ENCODE results near the gene FAU. TPM values are rescaled to one million over a fixed set of nuclear protein-coding genes. Genes with fewer than 3 reads are reported as not detected.

Gene FAU
- polyA plus RNA-seq, 1 of the 3 experiments (the other 2 are of a cell fraction), result 1,210 TPM

- Histone ChIP-seq H3F3A (replicated peaks; ENCODE audit: insufficient read depth) (peaks cover 13% of the 10 kb centered on the region), H3K9me2 (no peaks in the 10 kb centered on the region), H3K36me3 (replicated peaks in 1 of 2; ENCODE audit: control insufficient read depth in 1 of 2, insufficient read depth in 2 of 2, low read length in 1 of 2) (peaks cover 4 to 20% of the 10 kb centered on the region in 2 experiments), H3K4me2 (no peak overlapping the region), H3K9ac (no peak overlapping the region), H3K27me3 (ENCODE audit: insufficient read depth) (no peaks in the 10 kb centered on the region), H3K4me3 (ENCODE audit: low read depth in 2 of 2, low read length in 1 of 2) (no peak overlapping the region), H3K9me3 (no peaks in the 10 kb centered on the region), H3K4me1 (ENCODE audit: control insufficient read depth in 1 of 2, insufficient read depth in 2 of 2, low read depth in 1 of 2, low read length in 1 of 2) (peaks cover under 1 to 13% of the 10 kb centered on the region in 2 experiments; a peak in 2 of 4 replicates), H3K27ac (ENCODE audit: low read depth in 2 of 2, low read length in 1 of 2) (no peak overlapping the region), H4K20me1 (ENCODE audit: insufficient read depth) (peaks cover 8% of the 10 kb centered on the region), H2AFZ (ENCODE audit: low read depth) (no peak overlapping the region), H3K79me2 (ENCODE audit: insufficient read depth) (peaks cover 34% of the 10 kb centered on the region; the same call in 1 of the 2 replicates)
- 95% methylated on average over 33 of the region's 52 CpGs for WGBS (ENCODE audit: low lambda C conversion rate)
- no peak for DNase-seq
- no peak for TF ChIP-seq USF2 (IDR thresholded peaks at IDR 0.05; ENCODE audit: borderline replicate concordance, low read depth, low read length)
- ChIA-PET CTCF (interaction anchor here (1.4 to 6.1 kb wide), 4 partner anchors 8 to 73 kb away, joined by 5 to 46 read pairs (median 14); partner anchors contain the start of genes CAPN1, FAU, MRPL49 and ZNHIT2), POLR2A (no interaction called here)
These were observed 14.0 kb downstream of the FAU start for GRCh38 chr11:65107751-65108468.

- TF ChIP-seq ELF1 (IDR thresholded peaks at IDR 0.05), result no peak
- no peak for TF ChIP-seq RFX5 (IDR thresholded peaks at IDR 0.05; ENCODE audit: low read length)
- TF ChIP-seq TAF1 (IDR thresholded peaks at IDR 0.05; ENCODE audit: borderline replicate concordance, low read depth, low read length), result no peak
- TF ChIP-seq ZBTB33 (IDR thresholded peaks at IDR 0.05; ENCODE audit: borderline replicate concordance, low read depth), result no peak
- no peak for TF ChIP-seq RAD21 (IDR thresholded peaks at IDR 0.05; ENCODE audit: low read length)
- no peak for TF ChIP-seq NFIC (IDR thresholded peaks at IDR 0.05; ENCODE audit: borderline replicate concordance)
- TF ChIP-seq TCF12 (IDR thresholded peaks at IDR 0.05), result no peak
- TF ChIP-seq SIN3A (IDR thresholded peaks at IDR 0.05; ENCODE audit: borderline replicate concordance, low read depth, low read length), result no peak
- no peak for TF ChIP-seq CHD2 (IDR thresholded peaks at IDR 0.05; ENCODE audit: low read length, partially characterized antibody)
- H3F3A ChIP-seq (replicated peaks; ENCODE audit: insufficient read depth), result peaks cover 13% of the 10 kb centered on the region
- H3K79me2 ChIP-seq (ENCODE audit: insufficient read depth), result peaks cover 35% of the 10 kb centered on the region; the same call in 1 of the 2 replicates
- H3K9ac ChIP-seq, result no peak overlapping the region
- H3K27ac ChIP-seq (ENCODE audit: low read depth in 2 of 2, low read length in 1 of 2), result no peak overlapping the region
- H2AFZ ChIP-seq (ENCODE audit: low read depth), result no peak overlapping the region
- H4K20me1 ChIP-seq (ENCODE audit: insufficient read depth), result peaks cover 15% of the 10 kb centered on the region
- ChIA-PET POLR2A (no interaction called here), CTCF (interaction anchor here (4.3 kb wide), 1 partner anchor 11 kb away, joined by 22 read pairs; the partner anchor contains the start of gene ZNHIT2)
- DNase-seq, result no peak
- no peak overlapping the region for H3K4me2 ChIP-seq
- H3K4me3 ChIP-seq (ENCODE audit: low read depth in 2 of 2, low read length in 1 of 2), result no peak overlapping the region
- no peaks in the 10 kb centered on the region for H3K9me2 ChIP-seq
- 95% methylated on average over 6 of the region's 15 CpGs for whole genome bisulfite sequencing (ENCODE audit: low lambda C conversion rate)
- H3K4me1 ChIP-seq (ENCODE audit: control insufficient read depth in 1 of 2, insufficient read depth in 2 of 2, low read depth in 1 of 2, low read length in 1 of 2), result peaks cover 0 to 12% of the 10 kb centered on the region in 2 experiments; a peak in 2 of 4 replicates
- H3K27me3 ChIP-seq (ENCODE audit: insufficient read depth), result no peaks in the 10 kb centered on the region
- H3K36me3 ChIP-seq (replicated peaks in 1 of 2; ENCODE audit: control insufficient read depth in 1 of 2, insufficient read depth in 2 of 2, low read length in 1 of 2), result peaks cover 4 to 20% of the 10 kb centered on the region in 2 experiments
- no peaks in the 10 kb centered on the region for H3K9me3 ChIP-seq
These were observed 14.9 kb downstream of the FAU start for GRCh38 chr11:65107078-65107477.

Data from SK-N-SH (cell line).